BJ (cell line): ENCODE measurements around the gene NES. TPM values are rescaled to one million over a fixed set of nuclear protein-coding genes. Genes with fewer than 3 reads are reported as not detected.

Experiments used
- CTCF ChIA-PET: fragments of 350-600 bp; formaldehyde crosslinking; extraction: SDS; loops from one replicate; lab custom pipeline; 2021; ENCODE audit warnings: antibody characterized with exemption, inconsistent platforms; lab: Yijun Ruan, JAX
- POLR2A ChIA-PET: fragments of 300-600 bp; sonication (Branson Sonifier 250); formaldehyde crosslinking; extraction: SDS; loops from one replicate; lab custom pipeline; 2021; ENCODE audit warnings: antibody characterized with exemption; lab: Charles Lee
- DNase-seq: peaks from one replicate; pipeline ENCODE4 v3.0.0-alpha.2; 2011; ENCODE audit warnings: low read depth
- H3K27me3 ChIP-seq: 2 replicates; pipeline ENCODE4 v1.6.0; 2011; ENCODE audit warnings: low read length; ENCODE audit not compliant: control insufficient read depth, insufficient read depth
- H3K36me3 ChIP-seq: 2 replicates; pipeline ENCODE4 v1.5.1; 2011; ENCODE audit warnings: low read length; ENCODE audit not compliant: control insufficient read depth, insufficient read depth
- H3K4me3 ChIP-seq: 2 replicates; pipeline ENCODE4 v1.5.1; 2011; ENCODE audit warnings: low read depth, mild to moderate bottlenecking, control low read depth, low read length
- polyA plus RNA-seq: library from polyadenylated mRNA; depleted of rRNA; stranded (reverse); fragments of >200 nt; gene quantifications from 2 replicates; pipeline ENCODE4 v1.2.3, GENCODE V29; 2011; rRNA removed
- TF ChIP-seq, protein P1 (sequence below): IDR thresholded peaks from 2 replicates; pipeline ENCODE4 v1.5.1; 2011; ENCODE audit warnings: low read depth, mild to moderate bottlenecking, control low read depth, inconsistent platforms, low read length, moderate library complexity; ENCODE audit not compliant: insufficient read depth

Gene NES
- polyA plus RNA-seq, 1 experiment: 17.5 TPM

DNA sequence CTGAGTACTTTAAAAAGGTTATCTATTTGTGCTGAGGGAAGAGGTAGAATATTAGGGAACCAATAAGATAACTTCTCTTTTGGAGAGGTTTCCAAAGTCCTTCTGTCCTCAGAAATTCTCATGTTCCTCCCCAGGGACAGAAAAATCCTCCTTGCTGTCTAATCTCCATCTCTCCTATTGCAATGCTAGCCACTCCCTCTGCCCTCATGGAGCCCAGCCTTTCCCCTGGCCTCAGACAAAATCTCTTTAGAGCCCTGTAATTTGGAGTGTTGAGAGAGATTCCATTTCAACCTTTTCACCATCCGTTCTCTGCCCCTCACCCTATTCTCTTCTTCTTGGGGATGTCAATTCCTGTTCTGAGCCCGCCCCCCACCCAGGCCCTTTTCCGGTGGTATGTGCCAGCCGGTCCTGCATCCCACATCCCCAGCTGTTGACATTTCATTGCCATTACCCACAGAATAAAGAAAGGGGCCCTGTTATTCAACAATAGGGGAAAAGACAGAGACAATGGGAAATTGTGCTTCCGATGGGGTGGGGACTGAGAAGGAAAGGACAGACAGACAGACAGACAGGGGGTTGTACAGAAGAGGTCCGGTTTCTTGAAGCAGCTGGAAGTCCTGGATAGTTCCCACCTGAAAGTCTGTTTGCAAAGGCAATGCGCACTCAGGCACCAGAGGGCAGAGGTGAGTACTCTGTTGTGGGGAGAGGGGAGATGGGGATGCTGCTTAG, 58.2 kb downstream of the NES start, which contains the start of gene HAPLN2:
TSS of gene HAPLN2 (plus strand) at position 563 of the 729 bp plus-strand sequence. CDS start 4,076 bp downstream, outside the sequence.
- H3K27me3 ChIP-seq: peaks cover 37% of the 10 kb centered on the region
- ChIA-PET CTCF (interaction anchor here (0.5 to 15.6 kb wide), 9 partner anchors 8 to 713 kb away, joined by 3 to 257 read pairs (median 3); partner anchors contain the start of gene NES), POLR2A (no interaction called here)
- no peaks in the 10 kb centered on the region for H3K36me3 ChIP-seq
- H3K4me3 ChIP-seq: no peak within 1 kb of the TSS
- TF ChIP-seq, protein P1, sequence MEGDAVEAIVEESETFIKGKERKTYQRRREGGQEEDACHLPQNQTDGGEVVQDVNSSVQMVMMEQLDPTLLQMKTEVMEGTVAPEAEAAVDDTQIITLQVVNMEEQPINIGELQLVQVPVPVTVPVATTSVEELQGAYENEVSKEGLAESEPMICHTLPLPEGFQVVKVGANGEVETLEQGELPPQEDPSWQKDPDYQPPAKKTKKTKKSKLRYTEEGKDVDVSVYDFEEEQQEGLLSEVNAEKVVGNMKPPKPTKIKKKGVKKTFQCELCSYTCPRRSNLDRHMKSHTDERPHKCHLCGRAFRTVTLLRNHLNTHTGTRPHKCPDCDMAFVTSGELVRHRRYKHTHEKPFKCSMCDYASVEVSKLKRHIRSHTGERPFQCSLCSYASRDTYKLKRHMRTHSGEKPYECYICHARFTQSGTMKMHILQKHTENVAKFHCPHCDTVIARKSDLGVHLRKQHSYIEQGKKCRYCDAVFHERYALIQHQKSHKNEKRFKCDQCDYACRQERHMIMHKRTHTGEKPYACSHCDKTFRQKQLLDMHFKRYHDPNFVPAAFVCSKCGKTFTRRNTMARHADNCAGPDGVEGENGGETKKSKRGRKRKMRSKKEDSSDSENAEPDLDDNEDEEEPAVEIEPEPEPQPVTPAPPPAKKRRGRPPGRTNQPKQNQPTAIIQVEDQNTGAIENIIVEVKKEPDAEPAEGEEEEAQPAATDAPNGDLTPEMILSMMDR: peak; percentile 54
- DNase-seq: no peak

Other genes starting within 250 kb of the NES start
- 11.7 and 15.1 TPM in 2 replicates for gene MEF2D, start 176.6 kb downstream of the NES start, polyA plus RNA-seq
- 16.9 and 28.1 TPM in 2 replicates for gene IQGAP3, start 104.8 kb downstream of the NES start, polyA plus RNA-seq
- gene TTC24, start 97.7 kb downstream of the NES start, polyA plus RNA-seq: not detected in 2 replicates
- 37.8 and 63.3 TPM in 2 replicates for gene NAXE, start 85.6 kb downstream of the NES start, polyA plus RNA-seq
- 21.2 and 23.9 TPM in 2 replicates for gene GPATCH4, start 75.9 kb downstream of the NES start, polyA plus RNA-seq
- gene HAPLN2, start 58.0 kb downstream of the NES start, polyA plus RNA-seq: not detected in 2 replicates
- gene BCAN, start 35.3 kb downstream of the NES start, polyA plus RNA-seq: 0.02 TPM in 1 of 2 replicates, not detected in the other
- gene CRABP2, start 28.2 kb upstream of the NES start, polyA plus RNA-seq: 52.8 and 75.9 TPM in 2 replicates
- gene METTL25B, start 51.1 kb upstream of the NES start, polyA plus RNA-seq: 9.5 and 14.6 TPM in 2 replicates
- gene ISG20L2, start 51.4 kb upstream of the NES start, polyA plus RNA-seq: 30.6 and 36.6 TPM in 2 replicates
- gene MRPL24, start 63.7 kb upstream of the NES start, polyA plus RNA-seq: 104 and 120 TPM in 2 replicates
- gene HDGF, start 74.3 kb upstream of the NES start, polyA plus RNA-seq: 179 and 180 TPM in 2 replicates
- gene PRCC, start 90.1 kb upstream of the NES start, polyA plus RNA-seq: 60.3 and 93.6 TPM in 2 replicates
- gene SH2D2A, start 139.4 kb upstream of the NES start, polyA plus RNA-seq: 0.17 TPM in 1 of 2 replicates, not detected in the other
- gene INSRR, start 181.7 kb upstream of the NES start, polyA plus RNA-seq: not detected in 2 replicates
- 0.02 TPM in 1 of 2 replicates, not detected in the other for gene NTRK1, start 183.5 kb upstream of the NES start, polyA plus RNA-seq
- 25.0 and 50.4 TPM in 2 replicates for gene PEAR1, start 216.3 kb upstream of the NES start, polyA plus RNA-seq
- gene LRRC71, start 243.2 kb upstream of the NES start, polyA plus RNA-seq: 0.75 and 1.2 TPM in 2 replicates